BJ (cell line): Measurements from ENCODE around the gene SPATA17. TPM values are rescaled to one million over a fixed set of nuclear protein-coding genes. Genes with fewer than 3 reads are reported as not detected.

ENCODE experiments used
- CTCF ChIA-PET: fragments of 350-600 bp; formaldehyde crosslinking; extraction: SDS; loops from one replicate; lab custom pipeline; 2021; ENCODE audit warnings: antibody characterized with exemption, inconsistent platforms; lab: Yijun Ruan, JAX
- POLR2A ChIA-PET: fragments of 300-600 bp; sonication (Branson Sonifier 250); formaldehyde crosslinking; extraction: SDS; loops from one replicate; lab custom pipeline; 2021; ENCODE audit warnings: antibody characterized with exemption; lab: Charles Lee
- DNase-seq: peaks from one replicate; pipeline ENCODE4 v3.0.0-alpha.2; 2011; ENCODE audit warnings: low read depth
- H3K27me3 ChIP-seq: 2 replicates; pipeline ENCODE4 v1.6.0; 2011; ENCODE audit warnings: low read length; ENCODE audit not compliant: control insufficient read depth, insufficient read depth
- H3K36me3 ChIP-seq: 2 replicates; pipeline ENCODE4 v1.5.1; 2011; ENCODE audit warnings: low read length; ENCODE audit not compliant: control insufficient read depth, insufficient read depth
- H3K4me3 ChIP-seq: 2 replicates; pipeline ENCODE4 v1.5.1; 2011; ENCODE audit warnings: low read depth, mild to moderate bottlenecking, control low read depth, low read length
- polyA plus RNA-seq: library from polyadenylated mRNA; depleted of rRNA; stranded (reverse); fragments of >200 nt; gene quantifications from 2 replicates; pipeline ENCODE4 v1.2.3, GENCODE V29; 2011
- TF ChIP-seq, protein P1 (sequence below): IDR thresholded peaks from 2 replicates; pipeline ENCODE4 v1.5.1; 2011; ENCODE audit warnings: low read depth, mild to moderate bottlenecking, control low read depth, inconsistent platforms, low read length, moderate library complexity; ENCODE audit not compliant: insufficient read depth

The SPATA17 gene
- polyA plus RNA-seq, 1 experiment = 0.52 TPM

DNA sequence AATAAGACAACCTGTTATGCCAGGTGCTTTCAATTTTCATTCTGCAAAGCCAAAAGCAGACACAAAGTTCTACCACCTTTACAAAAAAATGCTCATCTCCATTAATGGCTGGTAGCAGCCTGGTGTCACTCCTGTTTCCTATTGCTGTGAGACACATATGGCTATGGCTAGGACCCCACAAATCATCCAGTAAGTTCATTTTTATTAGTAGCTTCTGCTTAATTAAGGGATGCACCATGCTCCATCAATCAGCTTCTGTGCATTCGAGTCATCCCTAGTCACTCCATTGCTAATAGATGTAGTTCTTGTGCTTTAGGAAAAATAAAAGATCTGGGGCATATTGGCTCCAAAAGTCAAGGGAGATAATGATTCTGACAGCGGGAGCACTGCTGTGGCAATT is 257.2 kb downstream of the SPATA17 start:
- TF ChIP-seq, protein P1, sequence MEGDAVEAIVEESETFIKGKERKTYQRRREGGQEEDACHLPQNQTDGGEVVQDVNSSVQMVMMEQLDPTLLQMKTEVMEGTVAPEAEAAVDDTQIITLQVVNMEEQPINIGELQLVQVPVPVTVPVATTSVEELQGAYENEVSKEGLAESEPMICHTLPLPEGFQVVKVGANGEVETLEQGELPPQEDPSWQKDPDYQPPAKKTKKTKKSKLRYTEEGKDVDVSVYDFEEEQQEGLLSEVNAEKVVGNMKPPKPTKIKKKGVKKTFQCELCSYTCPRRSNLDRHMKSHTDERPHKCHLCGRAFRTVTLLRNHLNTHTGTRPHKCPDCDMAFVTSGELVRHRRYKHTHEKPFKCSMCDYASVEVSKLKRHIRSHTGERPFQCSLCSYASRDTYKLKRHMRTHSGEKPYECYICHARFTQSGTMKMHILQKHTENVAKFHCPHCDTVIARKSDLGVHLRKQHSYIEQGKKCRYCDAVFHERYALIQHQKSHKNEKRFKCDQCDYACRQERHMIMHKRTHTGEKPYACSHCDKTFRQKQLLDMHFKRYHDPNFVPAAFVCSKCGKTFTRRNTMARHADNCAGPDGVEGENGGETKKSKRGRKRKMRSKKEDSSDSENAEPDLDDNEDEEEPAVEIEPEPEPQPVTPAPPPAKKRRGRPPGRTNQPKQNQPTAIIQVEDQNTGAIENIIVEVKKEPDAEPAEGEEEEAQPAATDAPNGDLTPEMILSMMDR = no peak
- ChIA-PET POLR2A (no interaction called here), CTCF (no interaction called here)
- no peak overlapping the region for H3K4me3 ChIP-seq
- no peaks in the 10 kb centered on the region for H3K36me3 ChIP-seq
- no peaks in the 10 kb centered on the region for H3K27me3 ChIP-seq
- no peak for DNase-seq

DNA sequence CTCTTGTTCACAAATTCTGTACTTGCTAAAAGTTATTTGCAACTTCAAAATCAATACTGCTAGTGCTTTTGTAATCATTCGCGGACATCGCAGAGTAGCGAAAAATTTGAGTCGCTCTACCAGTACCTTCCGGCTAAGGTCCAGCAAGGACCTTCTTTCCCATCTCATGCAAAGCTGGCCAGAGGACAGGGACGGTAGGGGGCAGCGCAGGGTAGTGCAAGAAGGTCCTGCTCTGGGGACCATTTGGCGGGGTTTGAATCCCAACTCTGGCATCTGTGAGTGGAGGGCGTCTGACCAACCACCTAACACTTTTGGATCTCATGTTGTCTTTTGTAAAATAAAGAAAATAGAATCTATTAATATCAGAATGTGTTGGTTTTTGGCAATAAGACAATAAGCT is 258.3 kb downstream of the SPATA17 start:
- ChIA-PET CTCF (no interaction called here), POLR2A (no interaction called here)
- H3K4me3 ChIP-seq = no peak overlapping the region
- H3K27me3 ChIP-seq = no peaks in the 10 kb centered on the region
- TF ChIP-seq, protein P1 = no peak
- H3K36me3 ChIP-seq = no peaks in the 10 kb centered on the region
- no peak for DNase-seq

DNA sequence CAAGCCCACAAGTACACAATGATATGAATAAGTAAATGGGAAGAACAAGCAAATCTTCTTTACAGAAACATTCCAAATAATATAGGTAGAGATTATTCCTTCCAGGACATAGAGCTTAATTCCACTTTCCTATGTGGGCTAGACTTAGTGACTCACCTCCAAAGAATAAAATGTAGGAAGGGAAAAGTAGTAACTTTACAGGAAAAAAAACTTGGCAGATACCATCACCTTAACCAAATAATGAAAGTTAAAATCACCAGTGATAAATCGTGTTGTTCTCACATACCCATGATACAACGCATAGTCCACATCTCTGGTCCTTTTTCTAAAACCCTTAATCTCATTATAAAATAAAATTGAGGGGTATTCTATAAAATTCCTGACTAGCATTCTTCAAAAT is 260.8 kb downstream of the SPATA17 start:
- no peak for DNase-seq
- ChIA-PET POLR2A (no interaction called here), CTCF (no interaction called here)
- H3K36me3 ChIP-seq = no peaks in the 10 kb centered on the region
- H3K27me3 ChIP-seq = no peaks in the 10 kb centered on the region
- no peak overlapping the region for H3K4me3 ChIP-seq
- TF ChIP-seq, protein P1 = no peak

DNA sequence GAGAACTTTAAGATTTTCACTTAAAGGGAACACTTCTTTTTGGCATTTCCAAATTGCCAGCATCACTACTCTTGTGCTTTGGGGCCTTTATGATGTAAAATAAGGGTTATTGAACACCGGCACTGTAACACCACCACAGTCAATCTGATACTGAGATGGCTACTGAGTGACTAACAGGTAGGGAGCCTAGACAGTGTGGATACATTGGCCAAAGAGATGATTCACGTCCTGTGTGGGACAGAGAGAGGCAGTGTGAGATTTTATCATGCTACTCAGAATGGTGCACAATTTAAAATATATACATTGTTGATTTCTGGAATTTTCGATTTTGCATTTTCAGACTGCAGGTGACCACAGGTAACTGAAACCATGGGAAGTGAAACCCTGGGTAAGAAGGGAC is 261.6 kb downstream of the SPATA17 start:
- Histone ChIP-seq H3K27me3 (no peaks in the 10 kb centered on the region), H3K36me3 (no peaks in the 10 kb centered on the region), H3K4me3 (no peak overlapping the region)
- ChIA-PET POLR2A (no interaction called here), CTCF (no interaction called here)
- TF ChIP-seq, protein P1 = no peak
- DNase-seq = no peak

DNA sequence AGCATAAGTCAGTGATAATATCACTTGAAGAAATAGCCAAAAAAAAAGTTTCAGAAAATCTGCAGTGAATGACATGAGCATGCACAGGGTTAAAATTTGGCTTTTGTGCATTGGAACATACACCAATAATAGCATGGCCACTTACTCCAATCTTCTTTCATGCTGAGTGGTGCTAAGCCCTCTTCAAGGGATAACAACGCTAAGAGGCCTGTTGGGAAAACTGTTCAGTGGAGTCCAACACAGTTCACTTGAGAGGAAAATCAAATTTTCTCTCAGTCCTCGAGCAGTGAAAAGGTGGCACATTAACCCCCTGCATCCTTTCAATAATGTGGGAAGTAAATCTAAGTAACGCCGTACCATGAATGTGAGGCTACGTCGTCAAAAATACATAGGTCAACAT is 264.7 kb downstream of the SPATA17 start:
- Histone ChIP-seq H3K27me3 (no peaks in the 10 kb centered on the region), H3K4me3 (no peak overlapping the region), H3K36me3 (no peaks in the 10 kb centered on the region)
- CTCF ChIA-PET = no interaction called here
- POLR2A ChIA-PET = no interaction called here
- DNase-seq = no peak
- TF ChIP-seq, protein P1 = no peak
